ENCODE measurements around the gene MCM10. TPM values are rescaled to one million over a fixed set of nuclear protein-coding genes. Genes with fewer than 3 reads are reported as not detected.

The MCM10 gene
- 70.9 and 136 TPM in 2 replicates for total RNA-seq (2011; cell fraction: chromatin; rRNA removed; ENCODE audit: low replicate concordance)
- total RNA-seq (2011; cell fraction: nucleolus; rRNA removed): 37.0 and 42.4 TPM in 2 replicates
- total RNA-seq (2011; cell fraction: nucleoplasm; rRNA removed): 41.4 and 42.4 TPM in 2 replicates
- total RNA-seq (2014; rRNA removed) (59.0 and 61.1 TPM in 2 replicates), total RNA-seq (2014; rRNA removed; fragmentation: Illumina TruSeq; extraction: Trizol) (54.6 and 61.9 TPM in 2 replicates), total RNA-seq (2015; rRNA removed; fragmentation: Illumina TruSeq; extraction: Trizol) (55.2 and 56.4 TPM in 2 replicates), total RNA-seq (2021) (59.4 and 68.1 TPM in 2 replicates), polyA plus RNA-seq (2011; rRNA removed) (18.7 and 25.9 TPM in 2 replicates), polyA plus RNA-seq (2014; fragmentation: Illumina TruSeq; extraction: Trizol) (40.0 and 48.0 TPM in 2 replicates), polyA plus RNA-seq (2014; fragmentation: Nextera tagmentation; extraction: Ambion mirVana) (10 to 100 TPM; 10.4 to 26.1 TPM), polyA plus RNA-seq (2014; rRNA removed) (32.7 and 34.3 TPM in 2 replicates), polyA minus RNA-seq (2011; rRNA and poly(A)+ RNA removed) (34.5 and 37.9 TPM in 2 replicates), Bru-seq, nascent RNA (percentile 82 among the genes with signal in this experiment), BruChase-seq, experiment 1, labeled RNA remaining after a 2-hour chase (percentile 82 among the genes with signal in this experiment), BruChase-seq, experiment 2, labeled RNA remaining after a 6-hour chase (percentile 84 among the genes with signal in this experiment)
- polyA plus RNA-seq (2011; cell fraction: cytosol; rRNA removed): 8.2 and 9.0 TPM in 2 replicates
- polyA plus RNA-seq (2011; cell fraction: nucleus; rRNA removed): 21.4 and 24.5 TPM in 2 replicates
- 18.1 and 26.1 TPM in 2 replicates for polyA plus RNA-seq (2012)
- polyA minus RNA-seq (2011; cell fraction: cytosol; rRNA and poly(A)+ RNA removed): 18.7 and 25.1 TPM in 2 replicates
- 33.0 and 42.0 TPM in 2 replicates for polyA minus RNA-seq (2011; cell fraction: nucleus; rRNA and poly(A)+ RNA removed)
- long read RNA-seq, experiment 1, full-length matches to known transcripts: 124 of 263 reads
- long read RNA-seq, experiment 1, partial matches to known transcripts: 113 of 263 reads
- long read RNA-seq, experiment 1, other reads (novel, unspliced or antisense): 26 of 263 reads
- long read RNA-seq, experiment 2, full-length matches to known transcripts: 4 of 33 reads
- long read RNA-seq, experiment 2, partial matches to known transcripts: 13 of 33 reads
- long read RNA-seq, experiment 2, other reads (novel, unspliced or antisense): 16 of 33 reads
- long read RNA-seq, experiment 3, full-length matches to known transcripts: 7 of 53 reads
- long read RNA-seq, experiment 3, partial matches to known transcripts: 41 of 53 reads
- long read RNA-seq, experiment 3, other reads (novel, unspliced or antisense): 5 of 53 reads

- FAIRE-seq (peak; percentile 100), ATAC-seq (peak; percentile 99), DNase-seq (ENCODE audit: extremely low read depth in 1 of 4, low spot score in 3 of 4) (peak; percentile 95 to 99 (median 96))
- ChIA-PET CTCF (ENCODE audit: low intra/inter-chr PET ratio) (interaction anchor here (0.8 to 1.1 kb wide), 2 partner anchors 141 to 425 kb away, joined by 5 to 6 read pairs; partner anchors contain the start of gene PRPF18), POLR2A (interaction anchor here (0.6 to 2.2 kb wide), 9 partner anchors 10 to 1553 kb away, joined by 3 to 9 read pairs (median 3); no protein-coding TSS in a partner anchor)
- Histone ChIP-seq H3K27me3 (ENCODE audit: control insufficient read depth in 2 of 2, insufficient read depth in 2 of 2, low read length in 2 of 2) (no peaks in the 10 kb centered on the region), H3K36me3 (ENCODE audit: control insufficient read depth, insufficient read depth, low read length) (peaks cover 30% of the 10 kb centered on the region), H3K9me3 (replicated peaks; ENCODE audit: control insufficient read depth, insufficient read depth, low read depth, low read length) (no peaks in the 10 kb centered on the region), H2AFZ (ENCODE audit: low read depth, low read length) (peak within 1 kb of the TSS; percentile 100), H3K79me2 (ENCODE audit: control insufficient read depth, insufficient read depth, low read length) (peaks cover 39% of the 10 kb centered on the region), H3K27ac (ENCODE audit: extremely low read depth, low read depth, low read length) (peak within 1 kb of the TSS; percentile 66), H3K4me1 (replicated peaks in 1 of 2; ENCODE audit: control insufficient read depth in 2 of 2, insufficient read depth in 2 of 2, low read length in 2 of 2) (peaks cover 4 to 13% of the 10 kb centered on the region in 2 experiments; a peak in 4 of 5 replicates), H3K4me3 (peak within 1 kb of the TSS; percentile 58), H3K9ac (ENCODE audit: insufficient read depth in 1 of 2, low read depth in 2 of 2, low read length in 2 of 2) (peak within 1 kb of the TSS; percentile 65 to 89), H3K9me1 (ENCODE audit: control insufficient read depth, insufficient read depth, low read length) (no peaks in the 10 kb centered on the region), H4K20me1 (replicated peaks; ENCODE audit: control insufficient read depth, insufficient read depth, low read length) (no peaks in the 10 kb centered on the region), H3K4me2 (ENCODE audit: insufficient read depth, low read length) (peak within 1 kb of the TSS; percentile 86)
- BruUV-seq (replicated peaks): no TSS peak
- in situ Hi-C loops (cut with MboI) (no loop called here), intact Hi-C loops (cut with micrococcal nuclease) (loop anchor here (2.0 to 10.0 kb wide), 5 partner anchors 44 to 281 kb away; no protein-coding TSS in a partner anchor)
- WGBS (ENCODE audit: insufficient coverage, low coverage, missing lambda C conversion rate): under 1% methylated on average over 56 of the region's 56 CpGs
- TF ChIP-seq NCOR1 (IDR thresholded peaks at IDR 0.05) (peak; percentile 64), THRB (CRISPR knock-in tag; conservative IDR thresholded peaks at IDR 0.05) (peak; percentile 63; the same call in 1 of the 2 replicates), HNRNPL (IDR thresholded peaks at IDR 0.05; ENCODE audit: low read depth, low read length) (0 out of 2 replicates have a peak, but pooled peaks have one; percentile 25), KDM2B (CRISPR knock-in tag; IDR thresholded peaks at IDR 0.05) (0 out of 2 replicates have a peak, but pooled peaks have one; percentile 67), MYC (IDR thresholded peaks at IDR 0.05; ENCODE audit: low read depth, low read length) (peak; percentile 82), MYC (CRISPR knock-in tag; IDR thresholded peaks at IDR 0.05; ENCODE audit: borderline replicate concordance, low read depth) (no peak), CXXC5 (CRISPR knock-in tag; IDR thresholded peaks at IDR 0.05) (peak; percentile 97), NKRF (IDR thresholded peaks at IDR 0.05; ENCODE audit: borderline replicate concordance) (peak; percentile 82), SRF (CRISPR knock-in tag; IDR thresholded peaks at IDR 0.05) (peak in 1 of 2 experiments; percentile 62; a peak in 1 of 4 replicates), LEF1 (IDR thresholded peaks at IDR 0.05) (no peak), E2F3 (CRISPR knock-in tag; IDR thresholded peaks at IDR 0.05) (peak; percentile 91), MTA3 (IDR thresholded peaks at IDR 0.05; ENCODE audit: borderline replicate concordance) (peak; percentile 79; the same call in 1 of the 2 replicates)
Measured at GRCh38 chr10:13160934-13161856, at the start of gene MCM10. Gene MCM10 (plus strand): TSS chr10:13161558. CDS start chr10:13164203, 2,645 bp downstream.

Measured in K562 (cell line).